ENCODE measurements around the gene CUL5.

The CUL5 gene

GRCh38 chr11:108148556-108148955 is 139.9 kb downstream of the CUL5 start:
- no peak for DNase-seq
- in situ Hi-C loops (cut with MboI; ENCODE audit: low pct_unique_long_range_greater_than_20kb, low sequenced_read_pairs), result loop anchor here (25.0 kb wide), 1 partner anchor 489 kb away; no protein-coding TSS in a partner anchor

- DNase-seq, result no peak
- in situ Hi-C loops (cut with MboI; ENCODE audit: low pct_unique_long_range_greater_than_20kb, low sequenced_read_pairs), result no loop called here
Measured at GRCh38 chr11:108154591-108154990, 145.9 kb downstream of the CUL5 start.

Measured in KBM-7 (cell line).